Measurements from ENCODE around the gene JAML.

JAML gene

DNA sequence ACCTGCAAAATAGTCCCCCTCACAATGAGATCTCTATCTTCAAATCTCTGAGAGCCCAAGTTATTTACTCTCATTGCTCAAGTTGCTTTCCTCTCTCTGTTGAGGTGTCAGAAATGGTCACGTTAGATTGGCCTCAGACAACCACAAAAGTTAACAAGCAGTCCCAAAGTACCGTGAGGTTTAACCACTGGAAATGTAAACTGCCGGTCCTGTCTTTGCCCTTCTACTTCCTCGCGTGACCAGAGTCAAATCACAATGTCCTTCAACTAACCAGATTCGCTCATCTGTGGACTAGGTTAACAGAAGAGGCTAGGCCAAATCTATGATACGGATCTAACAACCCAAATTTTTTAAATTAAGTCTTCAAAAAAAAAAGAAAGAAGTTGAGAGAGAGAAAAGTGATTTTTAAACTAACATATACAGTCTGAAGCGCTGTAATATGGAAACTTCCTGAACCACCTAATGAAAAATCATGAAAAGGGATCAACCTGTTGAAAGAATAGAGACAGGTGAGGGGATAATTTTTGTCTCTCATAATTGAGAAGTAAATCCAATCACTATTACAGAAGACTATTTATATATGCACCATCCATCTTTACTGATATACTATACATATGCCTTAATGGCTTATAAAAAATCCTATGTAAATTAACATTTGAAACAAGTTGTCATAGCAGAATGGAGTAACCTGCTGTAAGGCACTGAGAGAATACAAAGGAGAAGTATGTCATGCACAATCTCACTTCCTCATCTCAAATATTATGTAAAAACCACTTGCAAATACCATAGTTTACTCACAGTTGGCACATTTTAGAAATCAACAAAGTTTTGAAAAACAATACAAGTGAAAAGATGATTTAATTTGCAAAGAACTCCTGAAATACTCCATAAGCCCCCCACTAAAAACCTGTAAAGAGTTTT, 3.3 kb upstream of the JAML start:
- TF ChIP-seq, protein P1, sequence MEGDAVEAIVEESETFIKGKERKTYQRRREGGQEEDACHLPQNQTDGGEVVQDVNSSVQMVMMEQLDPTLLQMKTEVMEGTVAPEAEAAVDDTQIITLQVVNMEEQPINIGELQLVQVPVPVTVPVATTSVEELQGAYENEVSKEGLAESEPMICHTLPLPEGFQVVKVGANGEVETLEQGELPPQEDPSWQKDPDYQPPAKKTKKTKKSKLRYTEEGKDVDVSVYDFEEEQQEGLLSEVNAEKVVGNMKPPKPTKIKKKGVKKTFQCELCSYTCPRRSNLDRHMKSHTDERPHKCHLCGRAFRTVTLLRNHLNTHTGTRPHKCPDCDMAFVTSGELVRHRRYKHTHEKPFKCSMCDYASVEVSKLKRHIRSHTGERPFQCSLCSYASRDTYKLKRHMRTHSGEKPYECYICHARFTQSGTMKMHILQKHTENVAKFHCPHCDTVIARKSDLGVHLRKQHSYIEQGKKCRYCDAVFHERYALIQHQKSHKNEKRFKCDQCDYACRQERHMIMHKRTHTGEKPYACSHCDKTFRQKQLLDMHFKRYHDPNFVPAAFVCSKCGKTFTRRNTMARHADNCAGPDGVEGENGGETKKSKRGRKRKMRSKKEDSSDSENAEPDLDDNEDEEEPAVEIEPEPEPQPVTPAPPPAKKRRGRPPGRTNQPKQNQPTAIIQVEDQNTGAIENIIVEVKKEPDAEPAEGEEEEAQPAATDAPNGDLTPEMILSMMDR (IDR thresholded peaks at IDR 0.05; ENCODE audit: low read depth, low read length) = no peak
- no peak overlapping the region for H3K4me3 ChIP-seq (replicated peaks in 1 of 2; ENCODE audit: low read depth in 2 of 2, low read length in 2 of 2)
- DNase-seq (ENCODE audit: low read depth in 2 of 2) = no peak

DNA sequence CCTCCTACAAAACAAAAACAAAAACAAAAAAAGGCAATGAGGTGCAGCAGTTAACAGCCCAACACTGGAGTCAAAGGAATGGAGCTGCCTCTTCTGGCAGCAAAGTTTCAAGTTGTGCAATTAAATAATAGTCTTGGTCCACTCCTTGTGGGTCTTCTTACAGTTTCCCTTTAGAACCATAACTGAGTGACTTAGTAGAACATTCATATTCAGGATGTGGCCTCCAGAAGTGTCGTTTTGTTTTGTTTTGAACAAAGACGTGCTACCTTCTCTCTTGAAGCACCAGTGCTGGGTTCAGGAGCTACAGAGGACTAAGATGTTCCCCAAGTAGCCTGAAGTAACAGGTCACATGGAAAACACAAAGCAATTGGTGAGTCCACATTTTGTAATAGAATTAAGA, 2.0 kb upstream of the JAML start:
- TF ChIP-seq, protein P1 (IDR thresholded peaks at IDR 0.05; ENCODE audit: low read depth, low read length) = no peak
- DNase-seq (ENCODE audit: low read depth in 2 of 2) = no peak
- no peak overlapping the region for H3K4me3 ChIP-seq (replicated peaks in 1 of 2; ENCODE audit: low read depth in 2 of 2, low read length in 2 of 2)

DNA sequence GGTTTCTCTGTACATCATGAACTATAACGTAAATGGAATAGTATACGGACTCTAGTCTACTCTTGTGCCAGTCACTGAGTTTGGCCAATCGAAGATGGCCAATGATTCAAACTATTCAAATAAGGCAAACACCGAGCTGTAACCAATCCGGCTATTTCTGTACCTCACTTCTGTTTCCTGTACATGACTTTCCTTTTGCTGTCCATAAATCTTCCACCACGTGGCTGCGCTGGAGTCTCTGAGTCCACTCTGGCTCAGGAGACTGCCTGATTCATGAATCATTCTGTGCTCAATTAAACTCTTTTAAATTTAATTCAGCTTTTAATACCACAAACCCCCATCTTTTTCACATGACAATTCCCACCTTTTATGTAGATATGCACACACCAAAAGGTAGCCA, 1.5 kb upstream of the JAML start:
- no peak overlapping the region for H3K4me3 ChIP-seq (replicated peaks in 1 of 2; ENCODE audit: low read depth in 2 of 2, low read length in 2 of 2)
- TF ChIP-seq, protein P1 (IDR thresholded peaks at IDR 0.05; ENCODE audit: low read depth, low read length) = no peak
- no peak for DNase-seq (ENCODE audit: low read depth in 2 of 2)

DNA sequence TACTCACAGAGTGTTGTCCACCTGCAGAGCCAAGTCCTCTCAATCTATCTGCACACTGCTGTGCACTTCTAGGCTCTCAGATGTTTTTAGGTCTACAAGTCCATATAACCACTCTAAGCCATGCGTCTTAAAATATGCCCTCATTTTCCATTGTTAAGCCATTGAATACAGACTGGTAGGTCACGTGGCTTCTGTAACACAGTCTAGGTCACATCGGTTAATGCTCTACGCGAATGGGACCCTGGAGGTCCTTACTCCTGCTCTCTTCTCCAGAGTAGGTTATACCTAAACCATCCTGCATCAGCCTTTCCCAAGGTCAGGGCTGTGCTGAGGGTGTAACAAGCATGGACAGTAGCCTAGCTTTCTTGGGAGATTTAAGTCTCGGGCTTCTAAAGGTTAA, 819 bp downstream of the JAML start:
- TF ChIP-seq, protein P1 (IDR thresholded peaks at IDR 0.05; ENCODE audit: low read depth, low read length) = no peak
- no peak for DNase-seq (ENCODE audit: low read depth in 2 of 2)
- no peak overlapping the region for H3K4me3 ChIP-seq (replicated peaks in 1 of 2; ENCODE audit: low read depth in 2 of 2, low read length in 2 of 2)

DNA sequence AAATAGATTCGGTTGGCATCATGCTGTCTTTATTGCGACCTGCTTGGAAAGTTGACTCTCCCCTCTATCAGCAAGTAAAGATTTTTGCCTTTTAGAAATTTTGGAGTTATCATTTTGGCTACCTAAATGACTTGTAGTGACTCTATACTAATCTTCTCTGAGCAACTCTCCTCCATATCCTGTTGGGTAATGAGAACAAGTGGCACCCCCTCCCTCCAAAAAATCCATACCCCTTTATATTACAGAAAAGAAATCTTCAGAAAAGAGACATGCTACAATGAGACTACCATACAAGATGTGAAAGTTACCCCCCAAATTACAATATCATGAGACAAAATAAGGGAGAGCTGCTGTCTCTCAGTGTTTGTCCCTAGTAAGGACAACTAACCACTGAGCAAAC, 1.2 kb downstream of the JAML start:
- TF ChIP-seq, protein P1 (IDR thresholded peaks at IDR 0.05; ENCODE audit: low read depth, low read length) = no peak
- no peak for DNase-seq (ENCODE audit: low read depth in 2 of 2)
- no peak overlapping the region for H3K4me3 ChIP-seq (replicated peaks in 1 of 2; ENCODE audit: low read depth in 2 of 2, low read length in 2 of 2)

DNA sequence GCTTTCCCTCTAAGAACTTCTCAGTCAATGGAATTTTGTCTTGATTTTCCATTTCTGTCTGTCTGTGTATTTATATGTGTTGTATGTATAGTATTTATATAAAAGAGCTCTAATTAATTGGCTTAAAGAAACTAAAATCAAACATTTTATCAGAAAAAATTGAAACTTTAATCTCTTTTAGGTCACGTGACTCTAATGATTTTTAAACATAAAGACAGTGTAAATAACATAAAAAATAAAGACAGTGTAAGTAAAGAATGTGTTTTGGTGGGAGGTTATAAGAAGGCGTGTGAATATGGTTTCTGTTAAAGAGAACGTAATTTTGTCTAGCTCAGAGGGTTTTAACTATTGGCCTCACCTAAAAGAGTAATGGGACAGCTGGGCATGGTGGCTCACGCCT, 2.4 kb downstream of the JAML start:
- no peak overlapping the region for H3K4me3 ChIP-seq (replicated peaks in 1 of 2; ENCODE audit: low read depth in 2 of 2, low read length in 2 of 2)
- TF ChIP-seq, protein P1 (IDR thresholded peaks at IDR 0.05; ENCODE audit: low read depth, low read length) = no peak
- no peak for DNase-seq (ENCODE audit: low read depth in 2 of 2)
